ENCODE results near the gene PRSS2.
A peak's percentile ranks its signal among the peaks of the same experiment; 100 is the strongest.

Gene PRSS2

DNA sequence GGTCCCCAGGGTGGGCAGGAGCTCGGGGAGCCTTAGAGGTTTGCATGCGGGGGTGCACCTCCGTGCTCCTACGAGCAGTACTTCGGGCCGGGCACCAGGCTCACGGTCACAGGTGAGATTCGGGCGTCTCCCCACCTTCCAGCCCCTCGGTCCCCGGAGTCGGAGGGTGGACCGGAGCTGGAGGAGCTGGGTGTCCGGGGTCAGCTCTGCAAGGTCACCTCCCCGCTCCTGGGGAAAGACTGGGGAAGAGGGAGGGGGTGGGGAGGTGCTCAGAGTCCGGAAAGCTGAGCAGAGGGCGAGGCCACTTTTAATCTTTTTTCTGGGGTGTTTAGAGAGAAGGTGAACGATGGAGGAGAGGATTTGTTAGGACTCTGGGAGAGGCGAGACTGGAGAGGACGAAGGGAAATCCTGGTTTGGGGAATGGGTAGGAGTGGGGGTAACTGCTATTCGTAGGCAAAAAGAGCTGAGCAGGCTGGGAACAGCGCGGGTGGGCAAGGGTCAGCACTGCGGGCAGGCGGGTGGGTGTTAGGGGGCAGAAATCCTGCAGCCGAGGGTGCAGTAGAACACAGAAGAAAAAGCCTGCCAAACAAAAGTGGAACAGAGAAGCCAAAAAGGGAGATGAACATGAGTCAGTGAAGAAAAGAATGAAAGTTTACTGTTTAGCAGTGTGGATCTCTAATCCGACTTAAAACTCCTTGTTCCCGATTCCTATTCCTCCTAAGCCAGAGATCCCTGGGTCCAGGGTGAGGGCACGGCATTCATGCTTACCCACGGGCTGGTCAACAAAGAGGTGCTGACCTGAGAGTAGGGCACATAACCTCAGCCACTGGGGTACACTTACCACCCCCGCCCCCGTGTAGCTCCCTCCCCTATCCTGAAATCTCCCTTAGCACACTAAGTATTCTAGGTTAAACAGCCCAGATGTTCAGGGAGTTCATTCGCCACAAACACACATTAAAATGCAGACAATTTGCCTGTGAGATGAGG, 26.9 kb downstream of the PRSS2 start:
- intact Hi-C loops (cut with DNase I) = no loop called here
- peak in 2 of 42 donors; percentile 12 to 31 for DNase-seq

DNA sequence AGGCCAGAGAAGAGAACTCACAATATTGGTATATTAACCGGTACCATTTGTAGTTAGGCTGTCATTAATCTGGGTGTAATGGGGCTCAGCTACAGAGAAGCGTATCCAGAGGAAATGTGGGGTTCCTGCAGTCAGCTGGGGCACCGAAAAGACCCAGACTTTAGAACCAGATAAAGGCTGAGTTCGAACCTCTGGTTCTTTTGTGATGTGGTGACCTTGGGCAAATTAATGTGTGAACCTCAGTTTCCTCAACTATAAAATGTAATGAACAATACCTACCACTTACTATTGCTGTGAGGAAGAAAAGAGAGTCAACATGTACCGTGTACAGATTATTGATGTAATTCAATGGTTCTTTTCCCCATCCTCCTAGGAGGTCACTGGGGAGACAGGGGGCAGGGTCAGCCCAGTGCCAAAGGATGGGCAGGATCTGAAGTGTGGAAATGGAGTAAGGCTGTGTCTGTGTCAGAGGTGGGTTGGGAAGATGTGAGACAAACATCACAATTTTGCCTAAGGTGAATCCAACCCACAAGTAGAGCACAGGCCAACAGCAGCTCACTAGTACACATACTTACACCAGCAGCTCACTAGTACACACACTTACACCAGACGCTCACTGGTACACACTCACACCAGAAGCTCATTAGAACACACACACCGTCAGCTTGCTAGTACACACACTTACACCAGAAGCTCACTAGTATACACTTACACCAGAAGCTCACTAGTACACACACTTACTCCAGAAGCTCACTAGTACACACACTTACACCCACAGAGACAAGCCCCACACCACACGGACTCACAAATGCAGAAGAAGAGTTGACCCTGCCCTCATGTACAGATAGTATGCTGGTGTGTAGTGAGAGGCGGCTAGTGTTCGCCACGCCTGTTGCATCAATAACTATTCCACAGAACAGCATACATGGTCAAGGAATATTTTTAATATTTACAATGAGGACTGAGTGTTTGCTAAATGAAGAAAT, 28.0 kb downstream of the PRSS2 start:
- DNase-seq = peak in 2 of 42 donors; percentile 8 to 23
- intact Hi-C loops (cut with DNase I) = no loop called here

DNA sequence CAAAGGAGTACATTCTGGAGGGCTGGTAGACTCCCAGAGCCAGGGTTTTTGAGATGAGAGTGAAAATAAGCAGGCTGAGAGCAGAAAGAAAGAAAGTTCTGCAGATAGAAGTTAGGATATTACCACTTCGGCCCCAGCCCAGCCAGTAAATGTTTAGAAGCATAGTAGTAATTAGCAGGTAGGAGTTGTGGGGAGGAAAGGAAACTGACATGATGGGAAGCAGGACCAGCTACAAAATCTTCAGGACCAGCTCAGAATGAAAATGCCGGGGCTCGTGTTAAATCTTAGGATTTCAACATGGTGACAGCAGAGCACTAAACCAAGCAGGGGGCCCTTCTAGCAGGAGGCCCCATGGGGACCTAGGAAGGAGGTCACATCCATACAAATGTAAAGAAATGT, 28.7 kb downstream of the PRSS2 start:
- peak in 1 of 42 donors; percentile 12 for DNase-seq
- intact Hi-C loops (cut with DNase I) = no loop called here

DNA sequence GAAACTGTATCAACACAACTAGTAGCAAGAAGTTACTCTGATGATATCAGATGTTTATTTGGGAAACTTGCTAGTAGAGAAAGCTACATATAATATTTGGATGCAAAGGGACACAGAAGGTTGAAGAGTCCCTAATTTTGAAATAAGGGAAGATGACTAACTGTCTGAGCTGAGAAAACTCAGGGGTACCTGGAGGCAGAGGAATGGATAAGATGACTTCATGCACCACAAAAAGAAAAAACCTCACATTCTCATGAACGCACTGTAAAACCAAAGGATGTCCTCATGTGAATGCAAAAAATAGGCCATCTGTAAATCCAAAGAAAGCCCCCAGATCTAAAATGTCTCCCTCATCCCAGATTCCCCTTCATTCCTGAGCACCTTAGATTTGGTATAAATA, 29.3 kb downstream of the PRSS2 start:
- DNase-seq = no peak
- intact Hi-C loops (cut with DNase I) = no loop called here

DNA sequence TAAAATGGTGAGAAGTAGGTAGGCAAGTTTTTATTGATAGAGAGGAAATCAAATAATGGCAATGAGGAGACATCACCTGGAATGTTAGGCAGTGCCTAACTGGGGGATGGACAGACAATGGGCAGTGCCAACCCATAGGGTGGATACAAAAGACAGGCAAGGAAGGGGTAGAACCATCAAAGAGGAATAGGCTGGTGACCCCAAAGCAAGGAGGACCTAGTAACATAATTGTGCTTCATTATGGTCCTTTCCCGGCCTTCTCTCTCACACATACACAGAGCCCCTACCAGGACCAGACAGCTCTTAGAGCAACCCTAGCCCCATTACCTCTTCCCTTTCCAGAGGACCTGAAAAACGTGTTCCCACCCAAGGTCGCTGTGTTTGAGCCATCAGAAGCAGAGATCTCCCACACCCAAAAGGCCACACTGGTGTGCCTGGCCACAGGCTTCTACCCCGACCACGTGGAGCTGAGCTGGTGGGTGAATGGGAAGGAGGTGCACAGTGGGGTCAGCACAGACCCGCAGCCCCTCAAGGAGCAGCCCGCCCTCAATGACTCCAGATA, 30.0 kb downstream of the PRSS2 start:
- intact Hi-C loops (cut with DNase I) = no loop called here
- no peak for DNase-seq

DNA sequence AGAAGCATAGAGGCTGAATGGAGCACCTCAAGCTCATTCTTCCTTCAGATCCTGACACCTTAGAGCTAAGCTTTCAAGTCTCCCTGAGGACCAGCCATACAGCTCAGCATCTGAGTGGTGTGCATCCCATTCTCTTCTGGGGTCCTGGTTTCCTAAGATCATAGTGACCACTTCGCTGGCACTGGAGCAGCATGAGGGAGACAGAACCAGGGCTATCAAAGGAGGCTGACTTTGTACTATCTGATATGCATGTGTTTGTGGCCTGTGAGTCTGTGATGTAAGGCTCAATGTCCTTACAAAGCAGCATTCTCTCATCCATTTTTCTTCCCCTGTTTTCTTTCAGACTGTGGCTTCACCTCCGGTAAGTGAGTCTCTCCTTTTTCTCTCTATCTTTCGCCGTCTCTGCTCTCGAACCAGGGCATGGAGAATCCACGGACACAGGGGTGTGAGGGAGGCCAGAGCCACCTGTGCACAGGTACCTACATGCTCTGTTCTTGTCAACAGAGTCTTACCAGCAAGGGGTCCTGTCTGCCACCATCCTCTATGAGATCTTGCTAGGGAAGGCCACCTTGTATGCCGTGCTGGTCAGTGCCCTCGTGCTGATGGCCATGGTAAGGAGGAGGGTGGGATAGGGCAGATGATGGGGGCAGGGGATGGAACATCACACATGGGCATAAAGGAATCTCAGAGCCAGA, 31.0 kb downstream of the PRSS2 start:
- DNase-seq = peak in 1 of 42 donors; percentile 17
- intact Hi-C loops (cut with DNase I) = no loop called here

DNA sequence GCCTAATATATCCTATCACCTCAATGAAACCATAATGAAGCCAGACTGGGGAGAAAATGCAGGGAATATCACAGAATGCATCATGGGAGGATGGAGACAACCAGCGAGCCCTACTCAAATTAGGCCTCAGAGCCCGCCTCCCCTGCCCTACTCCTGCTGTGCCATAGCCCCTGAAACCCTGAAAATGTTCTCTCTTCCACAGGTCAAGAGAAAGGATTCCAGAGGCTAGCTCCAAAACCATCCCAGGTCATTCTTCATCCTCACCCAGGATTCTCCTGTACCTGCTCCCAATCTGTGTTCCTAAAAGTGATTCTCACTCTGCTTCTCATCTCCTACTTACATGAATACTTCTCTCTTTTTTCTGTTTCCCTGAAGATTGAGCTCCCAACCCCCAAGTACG, 31.5 kb downstream of the PRSS2 start:
- DNase-seq = no peak
- intact Hi-C loops (cut with DNase I) = no loop called here

DNA sequence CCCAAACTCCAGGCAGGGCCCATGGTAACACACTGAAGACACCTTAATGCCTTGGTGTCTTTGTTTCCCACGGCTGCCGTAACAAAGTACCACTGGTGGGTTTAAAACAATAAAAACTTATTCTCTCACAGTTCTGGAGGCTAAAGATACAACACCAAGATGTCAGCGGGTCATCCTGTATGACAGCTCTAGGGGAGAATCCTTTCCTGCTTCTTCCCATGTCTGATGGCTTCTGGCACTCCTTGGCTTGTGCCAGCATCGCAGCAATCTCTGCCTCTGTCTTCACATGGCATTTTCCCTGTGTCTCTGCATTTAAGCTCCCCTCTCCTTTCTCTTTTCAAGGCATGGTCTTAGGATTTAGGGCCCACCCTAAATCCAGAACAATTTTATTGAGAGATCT, 33.1 kb downstream of the PRSS2 start:
- no peak for DNase-seq
- intact Hi-C loops (cut with DNase I) = no loop called here

DNA sequence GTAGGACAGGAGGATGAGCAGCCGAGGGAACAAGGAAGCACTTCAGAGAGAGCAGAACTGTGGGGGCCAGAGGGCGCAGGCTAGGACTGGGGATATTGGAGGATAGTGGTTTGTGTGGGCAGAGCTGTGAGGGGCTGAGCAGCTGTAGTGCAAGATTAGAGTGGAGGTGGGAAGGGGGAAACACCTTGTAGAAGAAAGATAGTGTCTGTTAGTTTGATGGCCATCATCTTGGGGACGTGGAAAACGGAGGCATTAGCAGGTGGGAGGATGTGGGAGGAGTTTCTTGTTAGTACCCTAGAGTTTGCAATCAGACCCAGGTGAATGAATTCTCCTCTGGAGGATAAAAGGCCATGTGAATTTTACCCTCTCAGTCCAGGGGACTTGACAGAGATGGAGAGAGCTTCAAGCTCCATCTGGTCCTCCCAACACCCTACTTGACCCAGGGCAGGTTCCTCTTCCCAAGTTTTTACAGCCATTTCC, 34.0 kb downstream of the PRSS2 start:
- intact Hi-C loops (cut with DNase I) = no loop called here

DNA sequence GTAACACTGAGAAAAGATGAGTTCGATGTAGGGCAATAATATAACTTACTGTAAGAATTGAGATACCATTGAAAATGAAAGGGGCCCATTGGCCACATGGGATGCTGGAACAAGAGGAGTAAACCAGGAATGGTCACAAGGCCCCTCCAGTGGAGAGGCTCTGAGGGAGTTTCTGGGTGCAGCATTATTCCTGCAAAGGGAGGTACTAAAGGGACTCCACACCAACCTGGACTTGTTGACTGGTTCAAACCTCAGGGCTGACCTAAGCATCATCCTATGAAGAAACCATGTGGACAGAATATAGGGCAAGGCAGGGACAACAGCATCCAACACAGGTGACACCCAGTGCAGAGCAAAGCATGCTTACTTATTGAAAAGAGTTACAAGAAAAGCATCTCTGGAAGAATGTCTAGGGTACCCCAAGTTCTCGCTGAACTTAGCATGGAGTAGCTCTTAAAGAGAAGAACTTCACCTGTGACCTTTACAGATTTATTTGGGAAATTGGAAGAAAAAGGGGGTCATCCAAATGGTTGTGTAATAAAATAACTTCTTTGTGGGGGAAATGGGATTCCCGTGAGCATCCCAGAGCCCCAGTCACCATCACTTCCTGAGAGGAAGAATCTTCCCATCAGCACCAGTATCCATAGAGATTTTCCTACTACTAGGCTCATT, 34.7 kb downstream of the PRSS2 start:
- intact Hi-C loops (cut with DNase I) = no loop called here

More for the DNA sequence above, 34.0 kb downstream of the PRSS2 start:
- DNase-seq = no peak

DNA sequence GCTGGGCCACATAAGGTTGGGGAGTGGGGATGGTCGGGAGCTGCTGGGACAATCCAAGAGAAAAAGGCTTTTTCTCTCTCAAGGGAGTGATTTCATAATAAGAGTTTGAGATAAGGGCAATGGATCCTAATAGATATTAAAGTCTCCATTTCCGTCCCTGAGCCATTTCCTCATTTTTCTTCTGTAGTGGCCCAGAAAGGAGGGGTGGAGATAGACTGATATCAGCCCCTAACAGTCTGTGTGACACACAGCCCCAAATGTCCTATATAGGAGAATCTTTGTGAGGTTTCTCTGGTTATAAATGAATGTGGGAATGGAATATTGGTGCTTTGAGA, 35.2 kb downstream of the PRSS2 start:
- intact Hi-C loops (cut with DNase I) = no loop called here
- DNase-seq = no peak

More for the DNA sequence above, 34.7 kb downstream of the PRSS2 start:
- no peak for DNase-seq

DNA sequence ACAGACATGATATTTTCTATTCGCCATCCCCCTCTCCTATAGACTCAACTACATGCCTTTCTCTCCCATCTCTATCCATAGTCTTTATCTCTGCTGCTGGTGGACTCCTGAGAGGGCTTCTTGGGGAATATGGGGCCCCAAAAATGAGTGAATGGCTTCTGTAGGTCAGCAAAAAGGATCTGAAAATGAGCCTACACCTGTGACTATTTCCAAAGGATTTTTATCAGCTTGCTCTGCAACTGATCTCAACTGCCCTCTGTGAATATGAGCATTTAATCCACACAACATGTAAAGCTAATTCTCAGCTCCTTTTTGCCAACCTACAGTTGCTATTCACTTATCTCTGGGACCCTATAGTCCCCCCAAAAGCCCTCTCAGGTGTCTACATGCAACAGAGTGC, 36.2 kb downstream of the PRSS2 start:
- intact Hi-C loops (cut with DNase I) = no loop called here

DNA sequence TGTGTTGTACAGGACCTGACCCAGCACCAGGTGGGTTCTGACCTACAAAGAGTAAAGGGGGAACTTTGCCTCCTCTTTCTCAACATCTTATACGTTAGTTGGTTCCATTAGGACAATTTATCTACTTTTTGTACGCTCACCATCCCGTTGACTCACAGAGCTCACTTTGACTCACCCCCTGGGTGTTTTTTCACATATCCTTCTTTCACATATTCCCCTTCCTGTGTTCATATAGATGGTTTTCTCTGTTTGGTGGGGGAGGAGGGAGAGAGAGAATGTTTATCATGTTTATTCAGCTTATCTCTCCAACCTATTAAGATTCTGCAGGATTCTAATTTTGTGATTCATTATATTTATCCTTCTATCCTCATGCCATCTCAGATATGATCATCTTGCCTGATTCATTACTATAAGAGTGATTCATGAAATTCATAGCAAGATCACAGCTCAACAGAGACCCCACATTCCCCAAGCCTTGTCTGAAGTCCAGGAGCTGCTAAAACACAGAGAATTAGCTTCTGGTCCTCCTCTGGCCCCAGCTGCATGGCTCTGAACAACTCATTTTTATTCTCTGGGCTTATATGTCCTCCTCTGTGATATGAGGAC, 37.2 kb downstream of the PRSS2 start:
- no peak for DNase-seq
- intact Hi-C loops (cut with DNase I) = no loop called here

More for the DNA sequence above, 36.2 kb downstream of the PRSS2 start:
- no peak for DNase-seq

DNA sequence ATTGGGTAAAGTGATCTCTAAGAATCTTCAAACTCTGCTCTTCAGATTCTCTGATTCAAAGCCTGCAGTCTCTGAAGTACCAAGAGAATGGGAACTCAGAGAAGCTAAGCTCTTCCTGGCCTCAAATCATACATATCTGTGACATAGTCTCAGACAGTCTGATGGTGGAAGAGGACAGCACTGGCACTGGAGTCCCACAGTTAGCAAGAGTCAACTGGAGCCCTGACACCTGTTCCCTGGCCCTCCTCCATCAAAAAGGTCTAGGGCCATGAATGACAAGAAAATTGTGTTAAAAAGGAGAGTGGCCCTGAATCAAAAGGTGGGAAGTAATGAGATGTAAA, 37.7 kb downstream of the PRSS2 start:
- intact Hi-C loops (cut with DNase I) = no loop called here

DNA sequence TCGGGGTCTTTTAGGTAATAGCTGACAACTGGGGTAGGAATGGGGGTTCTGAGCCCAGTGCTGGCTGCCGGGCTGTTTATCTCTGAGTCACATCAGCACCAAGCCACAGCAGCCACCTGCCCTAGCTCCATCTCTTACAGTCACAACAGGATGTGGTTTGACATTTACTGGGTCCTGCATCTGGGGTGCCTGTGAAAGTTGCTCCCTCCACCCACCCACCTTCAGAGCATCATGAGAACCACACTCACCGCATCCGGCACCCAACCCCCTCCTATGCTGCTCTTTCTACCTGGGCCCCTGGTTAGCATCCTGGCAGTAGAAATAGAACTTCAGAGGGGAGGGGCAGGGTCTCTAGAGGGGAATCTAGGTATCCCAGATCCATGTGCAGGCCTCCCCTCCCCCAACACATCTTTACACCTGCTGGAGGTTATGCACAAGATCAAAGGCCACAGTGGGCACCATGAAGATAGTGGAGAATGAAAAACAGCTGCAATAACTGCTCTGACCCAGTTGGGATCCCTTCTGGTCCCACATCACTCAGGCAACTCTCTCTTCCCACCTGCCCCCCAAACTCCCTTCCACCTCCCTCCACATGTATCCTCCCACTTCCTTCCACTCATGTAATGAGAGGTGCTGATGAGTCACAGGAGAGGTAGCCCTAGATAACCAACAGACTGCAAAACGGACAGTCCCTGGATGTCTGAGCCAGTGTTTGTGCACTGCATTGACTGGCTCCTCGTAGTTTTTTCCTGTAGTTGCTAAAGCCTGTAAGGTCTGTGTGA, 38.2 kb downstream of the PRSS2 start:
- intact Hi-C loops (cut with DNase I) = no loop called here
- peak in 1 of 42 donors; percentile 15 for DNase-seq

More for the DNA sequence above, 37.7 kb downstream of the PRSS2 start:
- no peak for DNase-seq

DNA sequence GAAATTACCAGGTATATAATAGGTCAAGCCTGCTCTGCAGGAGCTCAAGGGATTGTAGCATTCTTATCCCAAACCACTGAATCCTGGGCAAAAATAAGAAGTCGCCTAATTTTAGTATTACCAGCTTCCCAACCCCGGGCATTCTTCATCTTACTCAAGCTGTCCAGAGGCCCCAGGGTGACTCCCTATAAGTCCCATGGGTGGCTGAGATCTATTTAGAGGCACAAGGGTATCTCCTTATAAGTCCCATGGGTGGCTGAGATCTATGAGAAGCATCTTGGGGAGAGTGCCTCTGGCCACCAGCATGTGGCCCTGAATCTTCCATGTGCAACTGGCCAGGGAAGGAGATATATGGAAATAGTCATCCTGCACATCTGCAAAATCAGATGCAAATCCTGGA, 38.9 kb downstream of the PRSS2 start:
- intact Hi-C loops (cut with DNase I) = no loop called here
- no peak for DNase-seq

DNA sequence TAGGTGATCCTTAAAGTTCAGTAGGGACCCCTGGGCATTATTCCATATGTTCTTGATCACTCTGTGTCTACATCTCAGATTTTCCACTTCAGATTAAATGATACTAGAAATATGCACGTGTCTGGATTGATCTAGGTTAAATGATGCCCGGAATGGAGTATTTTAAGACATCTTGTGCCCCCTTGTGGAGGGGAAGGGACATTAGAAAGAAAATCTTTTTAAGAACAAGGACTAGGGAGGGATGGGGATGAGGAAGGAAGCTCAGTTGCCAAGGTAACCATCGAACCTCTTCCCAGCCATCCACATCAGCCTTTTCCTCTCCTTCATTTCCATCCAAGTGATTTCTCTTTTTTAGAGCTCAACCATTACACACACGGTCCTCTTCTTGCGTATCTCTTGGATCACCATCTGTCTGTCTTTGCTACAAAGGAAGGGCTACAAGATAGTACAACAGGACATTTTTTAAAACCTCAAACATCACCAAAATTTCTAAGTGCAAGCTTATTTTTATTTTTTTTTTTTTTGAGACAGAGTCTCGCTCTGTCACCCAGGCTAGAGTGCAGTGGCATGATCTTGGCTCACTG, 40.5 kb downstream of the PRSS2 start:
- intact Hi-C loops (cut with DNase I) = no loop called here
- peak in 12 of 42 donors; percentile 13 to 59 (median 30) for DNase-seq
